GM18517 (cell line): Measurements from ENCODE around the gene AGFG1.
"Not testable (repeated sequence)": the region's sequence is repeated elsewhere in the genome, so short reads cannot be mapped to it uniquely, and the experiment has no call there.

Experiments
- ATAC-seq: cut with Tn5 transposase; IDR thresholded peaks from one replicate; pipeline ENCODE4 v1.9.1; 2021; ENCODE audit warnings: mild to moderate bottlenecking, moderate library complexity; ENCODE audit not compliant: unreplicated experiment

Gene AGFG1

GRCh38 chr2:227493524-227493923 is 21.6 kb downstream of the AGFG1 start:
- ATAC-seq, result no peak

- no peak for ATAC-seq
These were observed 25.2 kb downstream of the AGFG1 start for GRCh38 chr2:227497158-227497557.

DNA sequence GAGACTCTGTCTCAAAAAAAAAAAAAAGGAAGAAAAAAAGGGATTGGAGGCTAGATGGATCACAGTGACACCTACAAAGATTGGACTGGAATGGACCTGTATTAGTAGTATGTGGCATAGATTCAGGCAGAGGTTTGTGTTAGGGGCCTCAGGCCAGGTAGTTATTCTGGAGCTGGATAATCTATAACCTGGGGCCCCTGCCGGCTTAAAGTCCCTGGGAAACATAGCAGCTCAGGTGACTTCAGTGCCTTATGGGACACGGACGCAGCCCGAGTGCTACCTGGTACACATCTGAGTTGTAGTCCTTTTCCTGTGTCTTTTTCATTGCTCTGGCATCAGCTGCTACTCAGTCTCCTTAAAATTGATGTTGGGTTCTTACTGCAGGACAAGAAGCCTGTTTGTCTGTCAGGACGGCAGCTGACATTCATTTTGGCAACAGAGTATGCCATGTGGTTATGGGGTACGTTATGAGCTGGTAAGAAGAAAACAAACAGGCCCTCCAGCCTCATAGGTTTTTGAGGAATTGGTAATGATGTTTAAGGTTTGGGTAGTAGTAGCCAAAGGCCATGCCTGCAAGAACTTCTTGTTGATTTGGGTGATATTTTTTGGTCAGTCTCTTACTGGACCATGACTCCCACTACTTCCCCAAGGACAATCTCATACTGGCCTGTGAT is 27.8 kb downstream of the AGFG1 start:
- no peak for ATAC-seq

DNA sequence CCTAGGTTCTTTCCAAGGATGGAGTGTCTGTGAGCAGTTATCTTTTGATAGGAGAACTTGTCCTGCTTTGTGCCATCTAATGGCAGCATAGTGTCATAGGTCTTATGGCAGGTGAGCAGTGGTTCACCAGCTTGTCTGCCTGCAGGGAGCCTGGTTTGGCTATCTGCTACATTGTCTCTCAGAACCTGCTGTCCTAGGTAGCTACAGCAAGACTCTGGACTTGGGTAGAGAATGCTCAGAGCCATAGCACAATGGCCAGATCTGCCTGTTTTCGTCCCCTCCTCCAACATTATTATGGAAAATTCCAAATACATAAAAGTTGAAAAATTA is 28.3 kb downstream of the AGFG1 start:
- no peak for ATAC-seq

DNA sequence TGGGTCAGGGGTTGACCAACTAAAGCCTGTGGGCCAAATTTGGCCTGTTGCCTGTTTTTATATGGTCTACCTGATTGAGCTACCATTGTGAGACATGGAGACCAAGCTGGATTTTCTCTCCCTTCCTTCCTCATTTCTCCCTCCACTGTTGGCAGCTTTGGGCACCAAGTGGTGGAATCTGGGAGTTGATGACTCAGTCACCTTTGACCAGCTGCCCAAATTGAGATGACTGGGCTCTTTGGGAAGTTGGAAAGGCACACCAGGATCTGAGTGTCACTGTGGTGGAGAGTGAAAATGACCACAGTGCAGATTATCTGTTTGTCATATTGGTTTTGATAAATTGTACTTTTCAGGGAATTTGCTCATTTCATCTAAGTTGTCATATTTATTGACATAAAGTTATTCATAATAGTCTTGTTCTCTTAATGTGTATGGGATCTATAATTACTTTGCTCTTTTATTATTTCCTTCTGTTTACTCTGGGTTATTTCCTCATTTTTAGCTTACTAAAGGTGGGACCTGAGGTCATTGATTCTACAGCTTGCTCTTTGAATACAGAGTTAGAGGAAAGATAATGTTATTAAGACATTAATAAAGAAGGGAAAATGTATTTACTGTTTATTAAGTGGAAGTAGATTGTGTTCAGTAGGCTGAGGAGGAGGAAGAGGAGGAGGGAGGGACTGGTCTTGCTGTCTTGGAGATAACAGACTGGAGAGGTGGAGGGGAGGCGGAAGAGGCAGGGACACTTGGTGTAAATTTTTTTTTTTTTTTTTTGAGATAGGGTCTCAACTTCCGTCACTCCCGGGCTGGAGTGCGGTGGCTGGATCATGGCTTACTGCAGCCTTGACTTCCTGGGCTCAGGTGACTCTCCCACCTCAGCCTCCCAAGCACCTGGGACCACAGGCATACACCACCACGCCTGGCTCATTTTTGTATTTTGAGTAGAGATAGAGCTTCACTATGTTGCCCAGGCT is 31.8 kb downstream of the AGFG1 start:
- ATAC-seq, result no peak

DNA sequence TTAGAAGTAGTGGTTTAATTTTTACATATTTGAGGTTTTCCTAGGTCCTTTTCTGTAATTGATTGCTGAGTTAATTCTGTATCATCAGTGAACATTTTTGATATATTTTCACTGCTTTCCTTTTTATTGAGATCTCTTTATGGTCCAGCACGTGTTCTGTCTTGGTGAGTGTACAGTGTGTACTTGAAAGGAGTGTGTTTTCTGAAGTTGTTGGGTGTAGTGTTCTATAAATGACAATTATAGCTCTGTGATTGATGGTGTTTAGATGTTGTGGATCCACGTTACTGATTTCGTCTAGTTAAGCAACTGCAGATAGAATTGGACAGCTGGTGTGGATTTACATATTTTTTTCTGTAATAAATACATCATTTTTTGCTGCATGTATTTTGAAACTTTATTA is 32.7 kb downstream of the AGFG1 start:
- no peak for ATAC-seq

- ATAC-seq, result no peak
These were observed 34.5 kb downstream of the AGFG1 start for GRCh38 chr2:227506456-227506855.

GRCh38 chr2:227507963-227508362 is 36.0 kb downstream of the AGFG1 start:
- no peak for ATAC-seq

- no peak for ATAC-seq
These were observed 37.1 kb downstream of the AGFG1 start for GRCh38 chr2:227509076-227509475.

GRCh38 chr2:227509824-227510619 is 38.1 kb downstream of the AGFG1 start:
- ATAC-seq, result no peak

DNA sequence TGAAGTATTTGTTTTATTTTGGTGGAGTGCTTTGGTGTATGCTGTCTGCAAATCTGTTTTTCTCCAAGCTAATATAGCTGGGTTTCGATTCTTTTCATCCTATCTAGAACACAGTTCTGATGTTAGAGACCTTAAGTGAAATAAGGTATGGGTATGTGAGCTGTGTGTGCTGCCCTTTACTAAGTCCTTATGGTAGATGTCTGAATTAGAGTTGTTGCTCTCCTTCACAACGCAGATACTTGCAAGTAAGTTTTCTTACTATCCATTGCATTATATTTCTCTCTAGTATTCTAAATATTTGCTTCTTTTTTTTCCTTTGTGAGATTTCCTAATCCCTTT is 38.6 kb downstream of the AGFG1 start:
- no peak for ATAC-seq

DNA sequence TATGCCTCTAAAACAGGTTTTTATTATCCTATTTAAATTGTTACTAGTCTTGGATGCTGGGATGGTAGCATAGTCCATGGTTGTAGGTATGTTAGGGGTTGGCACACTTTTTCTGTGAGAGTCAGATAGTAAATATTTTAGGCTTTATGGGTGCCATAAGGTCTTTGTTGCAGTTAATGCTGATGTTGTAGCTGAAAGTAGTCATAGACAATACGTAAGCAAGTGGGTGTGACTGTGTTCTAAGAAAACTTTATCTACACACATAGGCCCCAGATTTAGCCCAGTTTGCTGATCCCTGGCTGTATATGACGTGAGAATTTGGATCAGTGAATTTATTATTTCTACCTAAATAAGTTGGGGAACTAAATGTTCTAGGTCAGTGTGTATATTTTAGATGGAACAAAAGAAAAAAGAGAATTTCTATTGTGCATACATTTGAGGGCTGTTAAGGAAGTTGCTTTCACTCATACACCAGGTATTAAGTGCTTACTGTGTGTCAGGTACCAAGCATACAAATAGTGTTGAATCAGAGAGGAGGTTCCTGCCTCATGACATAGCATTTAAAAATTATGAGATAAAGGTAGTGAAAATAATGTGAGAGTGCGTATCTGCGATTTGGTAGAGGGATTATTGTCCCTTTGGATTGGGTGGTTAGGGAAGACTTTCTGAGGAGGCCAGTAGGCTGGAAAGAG is 39.4 kb downstream of the AGFG1 start:
- ATAC-seq, result no peak

- ATAC-seq, result no peak
These were observed 40.0 kb downstream of the AGFG1 start for GRCh38 chr2:227511955-227512354.

DNA sequence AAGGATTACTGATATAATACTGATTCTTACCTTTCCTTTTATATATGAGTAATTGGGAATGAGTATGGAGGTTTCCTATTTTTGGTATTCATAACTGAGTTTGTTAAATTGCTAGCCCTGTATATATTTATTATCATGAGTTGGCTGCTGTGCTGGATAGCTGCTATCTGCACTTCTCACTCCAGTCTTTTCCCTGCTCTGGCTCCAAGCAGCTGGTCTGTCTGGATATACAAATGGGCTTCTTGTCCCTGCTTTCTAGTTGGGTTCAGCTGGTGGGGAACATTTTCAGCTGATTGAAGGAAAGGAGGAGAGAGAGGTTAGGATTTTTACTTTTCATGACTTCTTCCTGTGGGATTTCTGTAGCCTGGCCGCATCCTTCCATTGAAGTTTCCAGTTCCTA is 41.2 kb downstream of the AGFG1 start:
- ATAC-seq, result no peak

DNA sequence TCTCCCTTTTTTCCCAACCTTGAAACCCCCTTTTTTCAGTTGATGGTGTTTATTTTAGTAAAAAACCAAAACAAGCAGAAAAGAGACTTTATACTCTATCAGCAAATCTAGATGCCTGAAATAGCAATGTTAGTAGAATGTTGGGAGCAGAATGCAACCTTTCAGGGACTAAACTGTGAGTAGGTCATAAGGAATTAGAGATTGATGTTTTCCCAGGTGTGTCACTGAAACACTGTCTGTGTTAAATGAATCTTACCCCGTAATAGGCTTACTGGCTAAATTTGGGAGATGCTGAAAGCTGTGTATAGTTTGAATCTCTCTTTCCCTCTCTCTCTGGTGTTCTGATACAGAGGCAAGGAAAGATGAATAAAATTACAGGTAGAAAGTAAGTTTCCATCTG is 43.8 kb downstream of the AGFG1 start:
- no peak for ATAC-seq

- no peak for ATAC-seq
These were observed 45.8 kb downstream of the AGFG1 start for GRCh38 chr2:227517724-227518123.

DNA sequence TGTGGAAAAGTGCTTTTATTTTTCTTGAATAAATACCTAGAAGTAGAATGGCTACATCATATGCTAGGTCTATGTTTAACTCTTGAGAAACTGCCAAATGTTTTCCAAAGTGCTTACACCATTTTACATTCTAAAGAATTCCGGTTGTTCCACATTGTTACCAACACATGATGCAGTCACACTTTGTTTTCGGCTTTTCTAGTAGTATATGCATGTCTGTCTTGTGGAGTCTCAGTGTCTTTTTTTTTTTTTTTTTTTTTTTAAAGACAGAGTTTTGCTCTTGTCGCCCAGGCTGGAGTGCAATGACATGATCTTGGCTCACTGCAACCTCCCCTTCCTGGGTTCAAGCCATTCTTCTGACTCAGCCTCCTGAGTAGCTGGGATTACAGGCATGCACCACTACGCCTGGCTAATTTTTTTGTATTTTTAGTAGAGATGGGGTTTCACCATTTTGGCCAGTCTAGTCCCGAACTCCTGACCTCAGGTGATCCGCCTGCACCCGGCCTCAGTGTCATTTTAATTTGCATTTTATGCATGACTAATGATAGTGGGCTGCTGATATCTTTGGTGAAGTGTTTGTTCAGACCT is 46.4 kb downstream of the AGFG1 start:
- ATAC-seq, result not testable (repeated sequence)

DNA sequence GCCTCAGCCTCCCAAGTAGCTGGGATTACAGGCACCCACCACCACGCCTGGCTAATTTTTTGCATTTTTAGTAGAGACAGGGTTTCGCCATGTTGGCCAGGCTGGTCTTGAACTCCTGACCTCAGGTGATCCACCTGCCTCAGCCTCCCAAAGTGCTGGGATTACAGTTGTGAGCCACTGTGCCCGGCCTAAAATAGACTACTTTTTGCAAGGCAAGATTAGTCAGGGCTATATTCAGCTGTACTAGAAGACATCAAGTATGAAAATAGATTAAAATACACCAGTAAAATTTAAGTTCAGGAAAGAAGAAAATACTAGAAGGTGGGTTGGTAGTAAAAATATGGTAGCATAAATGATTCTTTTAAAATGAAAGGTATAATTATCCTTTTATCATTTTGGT is 49.2 kb downstream of the AGFG1 start:
- ATAC-seq, result not testable (repeated sequence)

DNA sequence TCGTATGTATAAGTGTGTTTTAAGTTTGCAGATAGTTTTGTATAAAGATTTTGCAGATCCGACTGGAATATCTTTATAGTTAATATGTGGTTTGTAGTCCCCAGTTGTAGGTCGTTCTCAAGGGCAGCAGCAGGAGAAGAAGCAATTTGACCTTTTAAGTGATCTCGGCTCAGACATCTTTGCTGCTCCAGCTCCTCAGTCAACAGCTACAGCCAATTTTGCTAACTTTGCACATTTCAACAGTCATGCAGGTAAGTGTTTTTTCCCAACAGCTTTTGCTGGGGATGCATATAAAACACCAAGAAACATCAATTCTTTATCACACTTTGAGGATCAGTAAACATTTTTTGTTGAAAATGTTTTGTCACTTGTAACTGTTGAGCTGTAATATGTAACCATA is 52.7 kb downstream of the AGFG1 start:
- ATAC-seq, result no peak

DNA sequence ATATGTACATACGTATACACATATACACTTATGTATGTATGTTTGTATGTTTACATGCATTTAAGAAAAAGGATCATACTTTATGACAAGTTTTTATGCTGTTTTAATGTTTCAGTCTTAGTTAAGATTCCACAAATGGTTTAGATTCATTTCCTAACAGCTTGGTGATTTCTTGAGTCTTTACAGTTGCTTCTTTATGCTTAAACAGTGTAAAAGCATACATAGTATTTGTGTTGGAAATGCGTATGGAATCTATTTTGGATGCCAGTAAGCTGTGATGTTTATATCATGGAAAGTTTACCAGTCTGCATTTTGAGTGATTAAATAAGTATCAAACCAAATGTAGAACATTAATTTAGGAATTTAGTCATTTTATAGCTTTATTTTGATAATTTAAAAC is 55.4 kb downstream of the AGFG1 start:
- no peak for ATAC-seq

DNA sequence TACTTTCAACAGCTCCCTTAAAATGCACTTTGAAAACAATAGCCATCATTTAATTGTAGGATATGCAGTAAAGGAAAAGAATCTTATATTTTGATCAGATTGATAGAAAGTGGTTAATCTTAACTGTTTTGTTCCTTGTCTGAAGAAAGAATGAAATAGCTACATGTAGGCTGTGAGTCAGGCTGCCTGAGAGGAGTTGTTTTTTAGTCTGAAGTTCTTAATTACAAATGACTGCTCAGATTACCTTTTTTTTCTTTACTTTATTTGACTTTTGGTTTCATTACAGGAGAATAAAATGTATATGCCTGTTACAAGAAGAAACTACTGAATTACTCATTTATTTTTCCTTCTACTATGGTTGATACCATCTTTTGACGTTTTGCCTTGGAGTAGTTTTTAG is 56.8 kb downstream of the AGFG1 start:
- no peak for ATAC-seq
